22Rv1 (cell line): Measurements from ENCODE around the gene ADCY2.

Source experiments
- H3K27ac ChIP-seq: fragments of 450-650 bp; 2 replicates; pipeline ENCODE4 v1.5.1; 2017
- CTCF ChIP-seq: fragments of 450-650 bp; IDR thresholded peaks from 2 replicates; pipeline ENCODE4 v1.5.1; 2017; ENCODE audit warnings: mild to moderate bottlenecking
- ZFX ChIP-seq: fragments of 450-650 bp; IDR thresholded peaks from 2 replicates; pipeline ENCODE4 v1.6.1; 2017; ENCODE audit warnings: antibody characterized with exemption, borderline replicate concordance

ADCY2 gene

GRCh38 chr5:7367780-7368179, 28.2 kb upstream of the ADCY2 start:
- H3K27ac ChIP-seq = no peak overlapping the region
- no peak for TF ChIP-seq ZFX
- no peak for TF ChIP-seq CTCF

- H3K27ac ChIP-seq = no peak overlapping the region
- TF ChIP-seq CTCF = no peak
Observed at GRCh38 chr5:7372399-7372798, 23.5 kb upstream of the ADCY2 start.

DNA sequence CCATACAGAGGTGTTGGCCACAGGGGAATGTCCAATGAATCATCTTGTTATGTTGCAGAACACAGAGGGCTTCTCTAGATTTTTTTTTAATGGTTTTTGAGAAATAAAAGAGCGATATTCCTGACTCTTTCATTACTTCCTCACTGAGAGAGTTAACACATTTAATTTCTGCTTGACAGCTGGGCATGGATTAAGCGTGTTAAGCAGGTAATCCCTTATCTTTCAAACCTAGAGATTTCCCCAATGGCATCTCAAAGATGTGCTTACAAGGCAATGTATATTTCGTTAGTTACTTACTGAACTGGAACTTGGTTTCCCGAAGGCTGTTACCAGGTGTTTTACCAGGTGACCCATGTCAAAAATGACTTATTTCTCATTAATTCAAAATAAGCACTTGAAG, 21.8 kb upstream of the ADCY2 start:
- no peak overlapping the region for H3K27ac ChIP-seq
- TF ChIP-seq CTCF (no peak), ZFX (no peak)

DNA sequence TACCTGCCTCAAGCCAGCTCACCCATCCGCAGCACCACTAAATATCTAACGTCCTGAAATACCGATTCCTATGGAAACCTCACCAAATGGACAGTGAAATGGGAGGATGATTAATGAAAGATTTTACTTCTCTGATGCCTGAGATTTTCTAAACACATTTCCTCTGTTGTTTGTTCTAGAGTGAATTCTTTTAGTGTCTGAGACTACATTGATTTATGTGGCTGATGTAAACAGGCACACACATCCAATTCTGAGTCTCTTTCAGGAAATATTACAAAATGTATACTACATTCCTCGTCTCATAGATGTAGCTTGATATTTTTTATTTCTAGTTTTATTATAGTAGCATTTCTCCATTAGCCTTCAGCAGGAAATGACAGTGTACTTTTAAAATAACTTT, 20.5 kb upstream of the ADCY2 start:
- no peak for TF ChIP-seq ZFX
- TF ChIP-seq CTCF = no peak
- H3K27ac ChIP-seq = no peak overlapping the region

GRCh38 chr5:7376871-7377270, 19.1 kb upstream of the ADCY2 start:
- H3K27ac ChIP-seq = no peak overlapping the region
- TF ChIP-seq CTCF (no peak), ZFX (no peak)

- no peak overlapping the region for H3K27ac ChIP-seq
- no peak for TF ChIP-seq CTCF
- no peak for TF ChIP-seq ZFX
Observed at GRCh38 chr5:7377761-7378160, 18.2 kb upstream of the ADCY2 start.

DNA sequence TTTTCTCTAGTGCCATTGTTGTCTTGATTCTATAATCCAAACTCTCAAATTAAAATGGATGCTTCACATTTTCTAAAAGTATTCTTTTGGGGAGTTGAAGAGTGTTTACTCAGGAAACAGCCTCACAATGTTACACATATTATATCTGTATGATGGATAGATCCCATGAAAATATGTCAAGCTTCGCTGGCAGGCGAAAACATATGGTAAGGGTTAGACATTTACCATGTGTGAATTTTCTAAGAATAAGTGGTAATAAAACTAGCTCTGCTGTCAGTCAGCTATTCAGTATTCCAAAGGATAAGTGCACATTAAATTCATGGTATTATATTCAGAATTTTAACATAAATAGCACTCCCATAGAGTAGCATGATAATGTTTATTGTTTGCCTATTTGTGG, 13.3 kb upstream of the ADCY2 start:
- TF ChIP-seq ZFX = no peak
- TF ChIP-seq CTCF = no peak
- no peak overlapping the region for H3K27ac ChIP-seq
